Stimulated activated CD8-positive, alpha-beta memory T cell treated with anti-CD3 and anti-CD28 coated beads, Interleukin-2, amount 100 ng/mL, for 48 hours (primary cell): ENCODE measurements around the gene SLC66A1.

ENCODE experiments used
- DNase-seq, 2 donors: peaks; one replicate each; pipeline ENCODE4 v3.0.0-alpha.2; 2020; ENCODE audit warnings: low read depth in 2 of 2

The SLC66A1 gene

GRCh38 chr1:19325368-19325957, 13.3 kb downstream of the SLC66A1 start:
- DNase-seq, result no peak

- no peak for DNase-seq
These were observed 14.0 kb downstream of the SLC66A1 start for GRCh38 chr1:19325958-19326747.

- DNase-seq, result no peak
These were observed 14.6 kb downstream of the SLC66A1 start for GRCh38 chr1:19326748-19327065.

- no peak for DNase-seq
These were observed 15.2 kb downstream of the SLC66A1 start for GRCh38 chr1:19327301-19327700.

GRCh38 chr1:19327736-19328135, 15.6 kb downstream of the SLC66A1 start:
- no peak for DNase-seq

- no peak for DNase-seq
These were observed 16.4 kb downstream of the SLC66A1 start for GRCh38 chr1:19328486-19328885.

GRCh38 chr1:19329188-19329587, 17.1 kb downstream of the SLC66A1 start:
- no peak for DNase-seq

- DNase-seq, result no peak
These were observed 17.5 kb downstream of the SLC66A1 start for GRCh38 chr1:19329611-19330010.

GRCh38 chr1:19330449-19331135, 18.5 kb downstream of the SLC66A1 start:
- no peak for DNase-seq

- DNase-seq, result no peak
These were observed 19.2 kb downstream of the SLC66A1 start for GRCh38 chr1:19331262-19331878.

- no peak for DNase-seq
These were observed 20.7 kb downstream of the SLC66A1 start for GRCh38 chr1:19332832-19333231.

- DNase-seq, result no peak
These were observed 21.6 kb downstream of the SLC66A1 start for GRCh38 chr1:19333587-19334354.

- DNase-seq, result peak; percentile 36 to 62
These were observed 24.4 kb downstream of the SLC66A1 start for GRCh38 chr1:19336543-19336942.

- no peak for DNase-seq
These were observed 25.2 kb downstream of the SLC66A1 start for GRCh38 chr1:19337289-19337688.

- DNase-seq, result no peak
These were observed 26.2 kb downstream of the SLC66A1 start for GRCh38 chr1:19338323-19338762.

- no peak for DNase-seq
These were observed 27.2 kb downstream of the SLC66A1 start for GRCh38 chr1:19339214-19339861.

GRCh38 chr1:19340387-19340937, 28.3 kb downstream of the SLC66A1 start:
- no peak for DNase-seq

- peak; percentile 62 to 80 for DNase-seq
These were observed 29.3 kb downstream of the SLC66A1 start for GRCh38 chr1:19341201-19342061.

- no peak for DNase-seq
These were observed 30.1 kb downstream of the SLC66A1 start for GRCh38 chr1:19342062-19342750.
